Measurements from ENCODE around the gene IP6K2.

DNA sequence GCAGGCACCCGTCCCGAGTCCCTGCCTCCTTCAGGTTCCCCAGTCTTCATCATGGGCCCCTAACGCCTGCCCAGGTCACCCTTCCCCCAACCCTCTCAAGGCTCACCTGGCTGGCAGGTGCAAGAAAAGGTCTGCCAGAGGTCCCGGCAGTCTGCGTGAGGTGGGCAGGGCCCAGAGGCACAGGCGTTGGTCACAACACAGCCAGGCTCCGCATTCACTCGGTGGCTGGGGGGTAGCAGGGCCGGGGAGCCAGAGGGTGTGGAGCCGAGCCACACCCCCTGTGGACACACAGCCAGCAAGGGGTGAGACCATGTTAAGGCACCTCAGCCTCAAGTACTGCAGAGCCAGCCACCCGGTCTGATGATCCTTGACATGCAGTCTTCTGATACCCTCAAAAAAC is 65.2 kb downstream of the IP6K2 start:
- TF ChIP-seq ZNF274 (IDR thresholded peaks at IDR 0.05; ENCODE audit: low read depth, low read length): no peak
- TF ChIP-seq YY1 (IDR thresholded peaks at IDR 0.05; ENCODE audit: insufficient read depth, insufficient read length): no peak
